ENCODE measurements around the gene GPX8.

The GPX8 gene, protein sequence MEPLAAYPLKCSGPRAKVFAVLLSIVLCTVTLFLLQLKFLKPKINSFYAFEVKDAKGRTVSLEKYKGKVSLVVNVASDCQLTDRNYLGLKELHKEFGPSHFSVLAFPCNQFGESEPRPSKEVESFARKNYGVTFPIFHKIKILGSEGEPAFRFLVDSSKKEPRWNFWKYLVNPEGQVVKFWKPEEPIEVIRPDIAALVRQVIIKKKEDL
- 0 reads per million in 4 donors for total RNA-seq

DNA sequence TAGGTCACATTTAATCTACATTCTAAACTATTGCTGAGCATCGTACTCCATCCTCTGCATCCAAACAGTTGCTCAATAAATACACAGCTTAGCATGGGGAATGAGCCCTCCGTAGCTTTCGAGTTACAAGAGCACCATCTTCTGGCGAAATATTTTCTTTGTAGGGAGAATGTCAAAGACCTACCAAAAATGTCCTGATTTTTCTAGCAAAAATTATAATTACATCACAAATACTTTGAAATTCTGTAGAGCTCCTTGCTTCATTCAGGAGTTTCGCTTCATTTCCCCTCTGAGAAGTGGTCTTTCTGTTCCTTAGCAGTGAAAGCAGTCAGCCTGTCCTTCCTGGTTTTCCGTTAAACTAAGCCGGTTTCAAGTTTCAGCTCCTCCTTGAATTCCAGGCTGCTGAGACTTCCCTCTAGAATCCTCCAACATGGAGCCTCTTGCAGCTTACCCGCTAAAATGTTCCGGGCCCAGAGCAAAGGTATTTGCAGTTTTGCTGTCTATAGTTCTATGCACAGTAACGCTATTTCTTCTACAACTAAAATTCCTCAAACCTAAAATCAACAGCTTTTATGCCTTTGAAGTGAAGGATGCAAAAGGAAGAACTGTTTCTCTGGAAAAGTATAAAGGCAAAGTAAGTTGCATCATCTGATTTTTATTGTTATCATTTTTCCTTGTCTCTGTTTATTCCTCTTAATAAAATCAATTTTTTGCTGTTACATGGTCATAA is at the start of gene GPX8:
TSS of gene GPX8 (plus strand) at position 409 of the 730 bp plus-strand sequence. CDS start at position 431, 22 bp downstream.
- peak in 2 of 5 donors; percentile 20 to 52 for DNase-seq

DNA sequence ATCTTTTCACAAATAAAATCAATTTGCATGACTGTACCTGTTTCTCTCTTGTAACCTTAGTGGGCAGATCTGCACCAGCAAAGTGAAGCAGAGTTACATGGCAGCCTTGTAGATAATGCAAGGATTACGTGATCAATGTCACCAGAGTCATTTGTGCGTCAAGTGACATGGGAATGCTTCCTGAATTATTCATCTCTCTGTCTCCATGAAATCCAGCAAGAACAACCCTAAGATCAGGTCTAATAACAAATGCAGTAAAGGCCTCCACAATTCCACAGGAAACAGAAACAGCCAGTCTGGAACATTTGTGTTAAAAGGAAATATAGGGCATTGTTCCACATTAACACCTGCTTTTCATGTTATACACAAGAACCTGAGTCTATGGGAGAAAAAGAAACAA is 49.8 kb upstream of the GPX8 start:
- DNase-seq = no peak

DNA sequence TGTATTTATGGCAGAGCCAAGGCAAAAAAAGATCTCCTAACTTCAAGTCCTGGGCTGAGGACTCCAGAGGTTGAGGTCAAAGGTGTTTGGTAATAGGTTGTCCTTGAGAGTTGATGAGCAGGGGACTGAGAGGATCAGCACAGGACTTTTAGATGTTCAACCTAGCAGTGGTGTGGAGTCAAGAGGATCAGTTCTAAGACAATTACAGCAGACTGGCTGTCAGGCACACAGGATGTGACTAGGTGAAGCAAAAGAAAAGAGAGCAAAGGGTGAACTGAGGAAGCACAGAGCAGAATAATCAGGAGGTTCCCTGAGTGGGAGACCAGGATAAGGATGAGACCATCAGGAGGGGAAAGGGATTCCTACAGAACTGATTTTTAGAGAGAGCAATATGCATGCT is 46.6 kb upstream of the GPX8 start:
- DNase-seq = no peak

GRCh38 chr5:55114061-55114460 is 45.9 kb upstream of the GPX8 start:
- no peak for DNase-seq

DNA sequence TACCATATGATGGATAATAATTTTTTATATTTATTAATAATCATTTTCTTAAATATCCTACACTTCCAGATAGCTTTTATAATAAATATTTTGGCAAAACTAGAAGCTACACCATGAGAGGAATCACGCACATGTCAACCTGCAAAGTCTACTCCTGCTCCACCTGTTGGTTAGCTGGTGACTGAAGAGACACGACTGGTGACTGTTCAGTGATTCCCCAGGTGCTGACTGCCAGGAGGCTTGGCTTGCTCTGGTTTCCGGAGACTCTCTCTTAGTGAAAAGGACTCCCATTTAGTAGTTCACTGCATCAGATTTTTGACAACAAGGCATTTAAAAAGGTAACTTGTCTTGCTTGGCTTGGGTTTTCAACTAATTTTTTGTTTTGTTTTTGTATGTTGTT is 36.6 kb upstream of the GPX8 start:
- no peak for DNase-seq

DNA sequence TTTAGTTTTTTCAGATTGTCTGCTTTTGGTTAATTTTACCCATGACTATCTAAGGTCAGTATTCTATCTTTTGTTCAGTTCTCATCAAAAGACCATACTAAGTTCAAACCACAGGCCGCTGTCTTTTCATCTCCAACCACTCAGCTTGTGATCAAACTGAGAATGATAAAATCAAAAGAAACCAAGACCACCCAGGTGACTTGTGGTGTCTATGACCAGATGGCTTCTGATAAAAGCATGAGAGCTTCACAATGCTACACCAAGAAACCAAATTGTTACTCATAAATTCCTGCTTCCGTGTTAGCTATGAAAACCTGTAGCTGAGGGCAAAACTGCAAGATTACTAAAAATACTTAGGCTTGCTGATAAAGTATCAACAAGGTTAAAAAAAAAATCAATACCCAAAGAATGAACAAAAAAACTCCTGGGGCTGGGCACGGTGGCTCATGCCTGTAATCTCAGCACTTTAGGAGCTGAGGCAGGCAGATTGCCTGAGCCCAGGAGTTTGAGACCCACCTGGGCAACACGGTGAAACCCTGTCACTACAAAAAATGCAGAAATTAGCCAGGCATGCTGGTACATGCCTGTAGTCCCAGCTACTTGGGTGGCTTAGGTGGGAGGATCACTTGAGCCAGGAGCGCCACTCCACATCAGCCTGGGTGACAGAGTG is 25.8 kb upstream of the GPX8 start:
- peak in 1 of 5 donors; percentile 43 for DNase-seq

GRCh38 chr5:55136521-55136920 is 23.4 kb upstream of the GPX8 start:
- DNase-seq = no peak

DNA sequence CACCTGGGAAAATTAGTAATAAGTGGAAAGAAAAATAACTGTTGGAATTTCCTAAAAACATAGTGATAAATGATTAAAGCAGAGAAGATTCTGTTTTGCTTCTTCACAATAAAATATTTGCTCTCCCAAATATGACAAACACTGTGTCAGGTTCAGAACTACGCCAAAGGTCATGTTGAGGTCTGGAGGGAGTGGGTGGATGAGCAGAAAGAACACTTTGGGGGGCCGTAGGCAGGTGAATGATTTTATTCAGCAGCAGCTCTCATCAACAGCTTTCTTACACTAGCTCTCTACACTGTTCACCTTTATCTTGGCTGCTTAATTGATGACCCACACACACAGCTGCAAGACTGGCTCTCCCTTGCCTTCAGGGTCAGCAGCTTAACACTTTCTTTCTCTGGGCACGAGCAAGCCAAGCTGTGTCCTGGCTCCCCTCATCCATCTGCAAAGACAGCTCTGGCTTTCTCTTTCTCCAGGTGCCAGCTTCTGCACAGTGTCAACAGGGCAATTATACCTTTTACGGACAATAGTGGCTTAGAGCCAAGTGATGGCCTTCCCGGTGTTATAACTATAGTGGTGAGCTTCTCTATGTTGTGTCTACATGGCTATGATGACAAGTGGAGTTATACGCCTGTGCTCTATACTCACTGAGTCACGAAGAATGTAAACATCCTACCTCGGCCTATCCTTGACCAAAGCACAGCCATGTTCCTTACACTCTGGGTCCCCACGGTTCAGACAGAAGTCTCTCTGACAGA is 18.9 kb upstream of the GPX8 start:
- DNase-seq = no peak

DNA sequence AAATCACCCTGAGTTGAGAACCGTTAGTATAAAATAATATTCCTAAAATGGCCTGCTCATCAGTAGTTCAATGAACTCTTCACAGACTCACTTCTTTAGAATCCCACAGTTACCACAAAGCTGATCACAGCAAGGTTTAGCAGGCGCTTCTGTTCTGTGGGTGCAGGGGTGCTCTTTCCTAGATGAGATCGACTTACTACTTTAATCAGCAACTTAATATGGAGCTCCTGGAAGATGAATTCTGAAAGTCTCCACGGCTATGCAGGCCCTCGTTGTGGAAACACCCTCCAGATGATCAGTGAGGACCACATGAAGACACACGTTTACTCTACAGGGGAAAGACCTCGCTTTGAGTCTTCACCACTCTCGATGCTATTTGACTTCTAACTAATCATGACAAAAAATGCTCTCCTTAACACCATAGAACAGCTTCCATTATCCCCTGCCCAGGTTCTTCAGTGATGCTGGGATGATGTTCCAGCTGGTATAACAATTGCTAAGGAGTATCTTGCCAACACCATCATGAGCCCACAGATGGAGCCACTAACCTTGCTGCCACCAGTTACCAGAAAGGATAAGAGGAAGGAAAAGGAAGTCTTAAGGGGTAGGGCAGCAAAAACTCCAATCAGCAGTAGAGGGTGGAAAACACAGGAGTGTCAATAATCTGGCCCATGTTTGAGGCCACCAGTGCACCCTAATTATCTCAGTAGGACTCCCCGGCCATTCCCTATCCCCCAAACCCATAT is 17.9 kb upstream of the GPX8 start:
- no peak for DNase-seq

- DNase-seq = no peak
These were observed 16.3 kb upstream of the GPX8 start for GRCh38 chr5:55143624-55144023.

DNA sequence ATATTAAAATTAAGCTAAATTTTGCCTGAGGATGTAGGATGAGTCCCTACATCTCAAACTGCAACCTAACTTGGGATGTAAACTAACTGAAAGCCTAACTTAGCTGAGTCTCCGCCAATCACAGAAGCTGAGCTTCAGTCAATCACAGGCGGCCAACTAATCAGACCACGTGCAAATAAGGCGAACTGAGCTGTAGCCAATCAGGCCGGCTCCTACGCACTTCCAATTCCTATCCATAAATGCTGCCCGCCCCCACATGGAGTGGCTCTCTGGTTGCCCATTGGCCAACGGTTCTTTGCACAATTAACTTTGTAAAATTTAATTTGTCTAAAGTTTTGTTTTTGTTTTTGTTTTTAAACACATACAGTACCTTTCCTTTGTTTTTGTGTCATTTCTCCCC is 13.9 kb upstream of the GPX8 start:
- DNase-seq = no peak

DNA sequence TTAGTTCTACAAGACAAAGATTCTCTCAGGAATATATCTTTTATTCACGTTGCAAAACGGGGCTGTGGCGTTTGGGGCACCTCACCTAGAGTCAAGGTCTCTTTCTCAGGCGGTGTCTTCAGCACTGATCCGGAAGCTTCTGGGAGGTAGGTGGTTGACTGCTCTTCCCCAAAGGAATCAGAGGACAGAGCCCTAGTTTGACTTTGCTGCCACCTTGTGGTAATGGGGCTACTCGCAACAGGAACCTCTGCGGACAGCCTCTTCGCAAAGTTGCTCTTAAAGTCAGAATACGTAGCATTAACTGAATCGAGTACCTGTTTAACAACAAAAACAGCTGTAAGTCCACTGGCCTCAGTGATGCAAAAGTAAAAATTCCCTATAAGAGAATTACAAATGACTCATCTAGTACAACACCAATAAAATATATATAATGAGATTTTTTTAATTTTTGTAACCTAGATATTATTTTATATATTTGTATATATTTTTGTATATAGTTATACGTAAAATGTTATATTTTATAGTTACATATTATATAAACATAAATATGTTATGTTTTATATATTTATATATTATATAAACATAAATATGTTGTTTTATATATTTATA is 13.3 kb upstream of the GPX8 start:
- peak; percentile 57 to 87 (median 72) for DNase-seq

DNA sequence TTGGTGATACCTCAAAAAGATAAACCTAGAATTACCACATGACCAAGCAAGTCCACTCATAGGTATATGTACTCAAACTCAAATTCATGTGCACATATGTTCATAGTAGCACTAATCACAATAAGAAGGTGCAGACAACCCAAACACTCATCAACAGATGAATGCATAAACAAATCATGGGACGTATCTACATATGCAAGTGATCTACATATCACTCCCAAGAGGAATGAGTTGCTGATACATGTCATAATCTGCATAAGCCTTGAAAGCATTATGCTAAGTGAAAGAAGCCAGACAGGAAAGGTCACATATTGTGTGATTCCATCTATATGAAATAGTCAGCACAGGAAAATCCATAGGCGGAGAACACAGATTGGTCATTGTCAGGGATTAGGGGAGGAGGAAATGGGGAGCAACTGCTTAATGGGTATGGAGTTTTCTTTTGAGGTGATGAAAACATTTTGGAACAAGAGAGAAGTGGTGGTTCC is 10.6 kb upstream of the GPX8 start:
- DNase-seq = no peak

DNA sequence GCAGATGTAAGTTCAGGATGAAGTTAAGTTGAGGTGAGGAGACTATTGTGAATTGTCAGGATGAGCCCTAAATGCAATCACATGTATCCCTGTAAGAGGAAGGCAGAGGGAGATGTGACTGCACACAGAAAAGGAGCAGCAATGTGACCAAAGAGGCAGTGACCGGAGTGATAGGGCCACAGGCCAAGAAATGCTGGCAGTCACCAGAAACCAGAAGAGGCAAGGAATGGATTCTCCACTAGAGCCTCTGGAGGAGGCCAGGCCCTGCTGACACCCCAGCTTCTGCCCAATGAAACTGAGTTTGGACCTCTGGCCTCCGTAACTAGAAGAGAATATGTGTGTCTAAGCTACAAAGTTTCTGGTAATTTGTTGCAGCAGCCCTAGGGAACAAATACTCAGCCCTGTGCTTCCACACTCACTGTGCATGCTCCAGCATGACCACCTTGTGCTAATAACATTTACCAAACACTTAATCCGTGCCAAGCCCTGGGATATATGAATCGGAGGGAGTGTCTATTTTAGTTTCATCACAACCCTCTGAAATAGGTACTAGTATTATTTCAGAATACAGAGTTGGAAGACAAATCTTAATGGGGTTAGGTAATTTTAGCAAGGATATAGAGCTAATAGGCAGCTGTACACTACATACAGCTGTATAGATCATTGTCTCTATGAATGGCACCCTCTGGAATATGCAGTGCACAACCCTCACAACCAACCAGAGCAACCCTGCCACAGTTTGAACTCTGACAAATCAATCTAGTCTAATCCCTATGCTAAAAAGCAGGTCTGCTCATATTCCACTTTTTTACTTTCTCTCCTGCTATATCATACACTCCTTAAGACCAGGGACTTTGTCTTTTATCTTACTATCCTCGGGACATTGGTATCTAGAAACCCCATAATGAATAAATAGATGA is 7.8 kb upstream of the GPX8 start:
- no peak for DNase-seq

- no peak for DNase-seq
These were observed 5.1 kb upstream of the GPX8 start for GRCh38 chr5:55154873-55155272.

DNA sequence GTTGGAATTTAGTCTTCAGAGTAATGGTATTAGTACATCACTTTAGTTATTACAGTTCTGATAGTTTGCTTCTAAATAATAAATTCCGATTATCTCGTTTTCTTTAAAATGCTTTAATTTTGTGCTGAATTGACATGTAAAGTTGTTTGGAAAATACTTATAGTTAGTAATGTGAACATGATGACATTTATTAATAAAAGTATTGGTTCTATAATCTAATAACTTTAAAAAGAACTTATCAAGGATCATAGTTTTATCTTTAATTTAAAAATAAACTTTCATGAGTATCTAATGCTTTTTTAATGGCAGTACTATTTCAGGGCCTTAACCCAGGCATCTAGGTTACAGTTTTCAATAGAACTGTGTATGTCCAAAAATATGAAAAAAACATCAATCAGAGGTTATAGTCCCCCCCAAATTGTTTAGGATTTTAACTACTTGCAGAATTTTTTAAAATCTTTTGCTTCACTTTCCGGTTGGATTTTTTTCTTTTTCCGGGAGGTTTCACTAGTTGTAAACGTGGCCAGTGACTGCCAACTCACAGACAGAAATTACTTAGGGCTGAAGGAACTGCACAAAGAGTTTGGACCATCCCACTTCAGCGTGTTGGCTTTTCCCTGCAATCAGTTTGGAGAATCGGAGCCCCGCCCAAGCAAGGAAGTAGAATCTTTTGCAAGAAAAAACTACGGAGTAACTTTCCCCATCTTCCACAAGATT is 680 bp downstream of the GPX8 start:
- DNase-seq = no peak

DNA sequence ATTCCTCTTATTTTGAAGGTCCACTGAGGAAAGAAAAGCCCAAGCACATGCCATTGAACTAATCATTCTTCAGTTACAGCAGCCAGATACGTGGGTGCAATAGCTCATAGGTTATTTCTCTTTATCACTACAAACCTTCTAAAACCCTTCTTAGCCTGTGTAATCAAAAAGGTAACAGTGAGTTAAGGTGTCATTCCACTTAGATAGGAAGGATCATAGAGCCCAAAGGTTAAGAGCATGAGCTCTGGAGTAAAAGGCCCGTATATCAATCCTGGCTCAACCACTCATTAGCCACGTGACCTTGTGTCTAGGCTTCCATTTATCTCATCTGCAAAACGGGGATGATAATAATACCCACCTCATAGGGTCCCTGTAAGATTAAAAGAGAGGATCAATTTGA is 2.7 kb downstream of the GPX8 start:
- no peak for DNase-seq

GRCh38 chr5:55171471-55171870 is 11.5 kb downstream of the GPX8 start:
- DNase-seq = no peak

- DNase-seq = peak in 4 of 5 donors; percentile 32 to 81 (median 44)
These were observed 12.3 kb downstream of the GPX8 start for GRCh38 chr5:55172051-55172899.
